Measurements from ENCODE around the gene CFAP68. TPM values are rescaled to one million over a fixed set of nuclear protein-coding genes. Genes with fewer than 3 reads are reported as not detected.

Gene CFAP68
- total and polyA plus RNA-seq, 2 of the 4 experiments (the other 2 are of a cell fraction): 10.2 to 17.0 TPM

GRCh38 chr11:111917788-111918187 is 38.4 kb downstream of the CFAP68 start:
- no peak overlapping the region for H4K8ac ChIP-seq (ENCODE audit: low read depth in 2 of 2, low read length in 2 of 2)
- 0 out of 2 replicates have a peak overlapping the region, but pooled peaks have one; percentile 40 for H2AK5ac ChIP-seq (ENCODE audit: low read depth, low read length)
- ATAC-seq (ENCODE audit: low read depth): no peak
- peaks cover 14% of the 10 kb centered on the region for H3K9me1 ChIP-seq (ENCODE audit: insufficient read depth, low read length)
- no peak overlapping the region for H2AFZ ChIP-seq (replicated peaks; ENCODE audit: low read length, poor library complexity)
- H2BK20ac ChIP-seq (ENCODE audit: low read depth, low read length): no peak overlapping the region
- no peak for TF ChIP-seq RFX5 (IDR thresholded peaks at IDR 0.05; ENCODE audit: low read depth, low read length)
- no peak for TF ChIP-seq BHLHE40 (IDR thresholded peaks at IDR 0.05; ENCODE audit: low read depth, low read length)
- TF ChIP-seq CHD1 (IDR thresholded peaks at IDR 0.05; ENCODE audit: low read depth, low read length): no peak
- no peak for TF ChIP-seq MAZ (IDR thresholded peaks at IDR 0.05; ENCODE audit: borderline replicate concordance, low read depth, low read length)
- TF ChIP-seq, protein P1, sequence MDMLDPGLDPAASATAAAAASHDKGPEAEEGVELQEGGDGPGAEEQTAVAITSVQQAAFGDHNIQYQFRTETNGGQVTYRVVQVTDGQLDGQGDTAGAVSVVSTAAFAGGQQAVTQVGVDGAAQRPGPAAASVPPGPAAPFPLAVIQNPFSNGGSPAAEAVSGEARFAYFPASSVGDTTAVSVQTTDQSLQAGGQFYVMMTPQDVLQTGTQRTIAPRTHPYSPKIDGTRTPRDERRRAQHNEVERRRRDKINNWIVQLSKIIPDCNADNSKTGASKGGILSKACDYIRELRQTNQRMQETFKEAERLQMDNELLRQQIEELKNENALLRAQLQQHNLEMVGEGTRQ (IDR thresholded peaks at IDR 0.05; ENCODE audit: low read depth, low read length): no peak
- no peak overlapping the region for H3K4me3 ChIP-seq (ENCODE audit: insufficient read depth, low read depth, low read length)
- dilution Hi-C loops (cut with HindIII; ENCODE audit: low sequenced_read_pairs, unreplicated experiment): no loop called here
- intact Hi-C loops (cut with micrococcal nuclease): no loop called here
- no peak overlapping the region for H3K27ac ChIP-seq (ENCODE audit: insufficient read depth, low read length)
- H4K91ac ChIP-seq (ENCODE audit: insufficient read depth, low read depth, low read length): no peak overlapping the region
- H3K14ac ChIP-seq (replicated peaks; ENCODE audit: low read depth, low read length): no peak overlapping the region
- H2AK9ac ChIP-seq (replicated peaks; ENCODE audit: low read depth, low read length, poor library complexity): no peak overlapping the region
- peaks cover 21% of the 10 kb centered on the region for H3K4me1 ChIP-seq (ENCODE audit: control insufficient read depth, insufficient read depth, low read length)
- no peaks in the 10 kb centered on the region for H3K9me3 ChIP-seq (ENCODE audit: control insufficient read depth, insufficient read depth, low read length)
- no peak overlapping the region for H3K4ac ChIP-seq (ENCODE audit: low read depth, low read length)
- H2BK15ac ChIP-seq (ENCODE audit: low read depth, low read length): no peak overlapping the region
- H3K36me3 ChIP-seq (ENCODE audit: control insufficient read depth, insufficient read depth, low read length): no peaks in the 10 kb centered on the region
- H3K56ac ChIP-seq (ENCODE audit: extremely low read depth, insufficient read depth, low read length): no peak overlapping the region
- no peak overlapping the region for H2BK120ac ChIP-seq (ENCODE audit: low read depth, low read length)
- WGBS, 2 experiments (ENCODE audit: extremely low coverage in 2 of 2, insufficient read length in 1 of 2): 100% methylated on average over 3 of the region's 3 CpGs; no CpG with 5 or more reads in 1 of the 2 experiments
- H3K27me3 ChIP-seq (ENCODE audit: control insufficient read depth, insufficient read depth, low read length): no peaks in the 10 kb centered on the region
- no peaks in the 10 kb centered on the region for H4K20me1 ChIP-seq (ENCODE audit: insufficient read depth, low read length)
- ChIA-PET CTCF (interaction anchor here (0.7 to 1.1 kb wide), 2 partner anchors 14 to 65 kb away, joined by 3 to 4 read pairs; no protein-coding TSS in a partner anchor), POLR2A (ENCODE audit: unreplicated experiment) (interaction anchor here (0.6 kb wide), 1 partner anchor 176 kb away, joined by 7 read pairs; no protein-coding TSS in a partner anchor)
- H3K4me2 ChIP-seq (ENCODE audit: low read depth, low read length): no peak overlapping the region
- H2BK5ac ChIP-seq (ENCODE audit: low read depth, low read length, poor library complexity, severe bottlenecking): no peak overlapping the region
- no peak overlapping the region for H3K9ac ChIP-seq (ENCODE audit: low read depth, low read length)
- H3K79me1 ChIP-seq (ENCODE audit: low read depth in 1 of 2, low read length in 2 of 2): peaks cover 0 to 6% of the 10 kb centered on the region in 2 experiments; a peak in 2 of 4 replicates
- BruUV-seq (replicated peaks): no TSS peak
- in situ Hi-C loops (cut with MboI; ENCODE audit: low sequenced_read_pairs): no loop called here
- H3K23ac ChIP-seq (ENCODE audit: low read depth, low read length): no peak overlapping the region
- H3K18ac ChIP-seq (ENCODE audit: low read depth, low read length): no peak overlapping the region
- H4K5ac ChIP-seq (ENCODE audit: low read depth, low read length): no peak overlapping the region
- DNase-seq: no peak

All from IMR-90 (cell line).